Bronchial epithelial cell (primary cell): ENCODE measurements around the gene GNB3. TPM values are rescaled to one million over a fixed set of nuclear protein-coding genes. Genes with fewer than 3 reads are reported as not detected.

Experiments
- DNase-seq: peaks from one replicate; pipeline ENCODE4 v3.0.0-alpha.2; 2010; ENCODE audit warnings: low read depth
- FAIRE-seq: peaks from 2 replicates; lab custom pipeline; 2011; peaks lifted over from hg19 to GRCh38; lab: Jason Lieb, UNC
- H3K27me3 ChIP-seq: 2 replicates; pipeline ENCODE4 v1.5.1; 2011; ENCODE audit warnings: low read length; ENCODE audit not compliant: control insufficient read depth, insufficient read depth
- H3K36me3 ChIP-seq: 2 replicates; pipeline ENCODE4 v1.5.1; 2011; ENCODE audit warnings: low read length; ENCODE audit not compliant: control insufficient read depth, insufficient read depth
- H3K4me3 ChIP-seq: 2 replicates; pipeline ENCODE4 v1.5.1; 2011; ENCODE audit warnings: mild to moderate bottlenecking, low read depth, low read length, control low read depth
- total RNA-seq: library from RNA; depleted of rRNA; stranded (reverse); fragments of >200 nt; gene quantifications from 2 replicates; pipeline ENCODE4 v1.2.1, GENCODE V29; 2014
- TF ChIP-seq, protein P1 (sequence below): IDR thresholded peaks from 2 replicates; pipeline ENCODE4 v1.5.1; 2011; ENCODE audit warnings: mild to moderate bottlenecking, moderate library complexity, low read length, control low read depth, inconsistent platforms; ENCODE audit not compliant: insufficient read depth, severe bottlenecking

GNB3 gene
- total RNA-seq, 1 donor from 2014 or later, result 0.53 TPM

GRCh38 chr12:6843118-6843902 is 2.6 kb downstream of the GNB3 start:
- DNase-seq (no peak), FAIRE-seq (peak; percentile 7)
- H3K36me3 ChIP-seq, result peaks cover 4% of the 10 kb centered on the region
- TF ChIP-seq, protein P1, sequence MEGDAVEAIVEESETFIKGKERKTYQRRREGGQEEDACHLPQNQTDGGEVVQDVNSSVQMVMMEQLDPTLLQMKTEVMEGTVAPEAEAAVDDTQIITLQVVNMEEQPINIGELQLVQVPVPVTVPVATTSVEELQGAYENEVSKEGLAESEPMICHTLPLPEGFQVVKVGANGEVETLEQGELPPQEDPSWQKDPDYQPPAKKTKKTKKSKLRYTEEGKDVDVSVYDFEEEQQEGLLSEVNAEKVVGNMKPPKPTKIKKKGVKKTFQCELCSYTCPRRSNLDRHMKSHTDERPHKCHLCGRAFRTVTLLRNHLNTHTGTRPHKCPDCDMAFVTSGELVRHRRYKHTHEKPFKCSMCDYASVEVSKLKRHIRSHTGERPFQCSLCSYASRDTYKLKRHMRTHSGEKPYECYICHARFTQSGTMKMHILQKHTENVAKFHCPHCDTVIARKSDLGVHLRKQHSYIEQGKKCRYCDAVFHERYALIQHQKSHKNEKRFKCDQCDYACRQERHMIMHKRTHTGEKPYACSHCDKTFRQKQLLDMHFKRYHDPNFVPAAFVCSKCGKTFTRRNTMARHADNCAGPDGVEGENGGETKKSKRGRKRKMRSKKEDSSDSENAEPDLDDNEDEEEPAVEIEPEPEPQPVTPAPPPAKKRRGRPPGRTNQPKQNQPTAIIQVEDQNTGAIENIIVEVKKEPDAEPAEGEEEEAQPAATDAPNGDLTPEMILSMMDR, result no peak
- H3K27me3 ChIP-seq, result no peaks in the 10 kb centered on the region
- no peak overlapping the region for H3K4me3 ChIP-seq

- FAIRE-seq, result peak; percentile 18
- peaks cover 4% of the 10 kb centered on the region for H3K36me3 ChIP-seq
- H3K27me3 ChIP-seq, result no peaks in the 10 kb centered on the region
- DNase-seq, result no peak
- TF ChIP-seq, protein P1, result no peak
- H3K4me3 ChIP-seq, result no peak overlapping the region
These were observed 4.7 kb downstream of the GNB3 start for GRCh38 chr12:6845395-6845794.

GRCh38 chr12:6846316-6846869 is 5.7 kb downstream of the GNB3 start:
- DNase-seq (no peak), FAIRE-seq (no peak)
- peaks cover 4% of the 10 kb centered on the region for H3K36me3 ChIP-seq
- H3K4me3 ChIP-seq, result no peak overlapping the region
- TF ChIP-seq, protein P1, result no peak
- H3K27me3 ChIP-seq, result no peaks in the 10 kb centered on the region

DNA sequence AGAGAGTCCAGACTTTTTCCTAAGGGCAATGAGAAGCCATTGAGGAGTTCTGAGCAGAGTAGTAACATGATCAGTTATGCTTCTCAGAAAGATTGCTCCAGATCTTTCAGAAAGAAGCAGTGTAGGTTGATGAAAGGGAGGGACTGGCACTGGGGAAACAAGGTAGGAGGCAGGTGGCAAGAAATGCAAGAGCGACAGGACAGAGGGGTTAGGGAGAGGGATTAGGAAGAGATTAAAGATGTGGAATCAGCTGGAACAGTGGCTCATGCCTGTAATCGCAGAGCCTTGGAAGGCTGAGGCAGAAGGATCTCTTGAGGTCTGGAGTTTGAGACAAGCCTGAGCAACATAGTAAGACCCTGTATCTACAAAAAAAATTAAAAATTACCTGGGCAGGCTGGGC is 7.0 kb downstream of the GNB3 start:
- H3K27me3 ChIP-seq, result no peaks in the 10 kb centered on the region
- FAIRE-seq, result no peak
- TF ChIP-seq, protein P1, result no peak

DNA sequence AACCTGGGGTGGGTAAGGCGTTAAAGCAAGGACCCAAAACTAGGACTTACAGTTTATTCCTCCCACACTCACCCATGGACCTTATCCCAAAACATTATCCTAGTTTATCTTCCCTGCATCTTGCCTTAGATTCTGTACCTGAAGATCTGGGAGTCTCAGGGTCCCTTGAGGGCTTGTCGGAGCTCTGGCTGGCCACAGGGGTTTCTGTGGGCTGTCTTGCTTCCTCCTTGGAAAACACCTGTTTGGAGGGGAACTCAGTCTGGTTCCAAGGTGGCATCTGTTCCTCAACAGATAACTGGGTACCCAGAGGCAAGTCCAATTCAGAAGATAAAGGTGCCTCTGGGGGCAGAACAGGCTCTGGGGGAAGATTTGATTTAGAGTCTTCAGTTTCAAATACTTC is 8.7 kb downstream of the GNB3 start:
- DNase-seq (no peak), FAIRE-seq (no peak)
- Histone ChIP-seq H3K36me3 (peaks cover 4% of the 10 kb centered on the region), H3K4me3 (no peak overlapping the region), H3K27me3 (no peaks in the 10 kb centered on the region)
- TF ChIP-seq, protein P1, result no peak

More for the DNA sequence above, 7.0 kb downstream of the GNB3 start:
- no peak for DNase-seq
- Histone ChIP-seq H3K4me3 (no peak overlapping the region), H3K36me3 (peaks cover 4% of the 10 kb centered on the region)
